SJSA1 (cell line): ENCODE results near the gene IGFN1. TPM values are rescaled to one million over a fixed set of nuclear protein-coding genes. Genes with fewer than 3 reads are reported as not detected.
"Not testable (repeated sequence)": the region's sequence is repeated elsewhere in the genome, so short reads cannot be mapped to it uniquely, and the experiment has no call there.

Experiments used
- DNase-seq, 2 experiments: peaks; one replicate each; pipeline ENCODE4 v3.0.0-alpha.2; 2015 to 2020; ENCODE audit warnings: low spot score in 2 of 2, low read depth in 1 of 2
- H3K27ac ChIP-seq: fragments of 250-450 bp; sonication (Bioruptor Pico); 2 replicates; pipeline ENCODE4 v1.5.1; 2020; ENCODE audit warnings: mild to moderate bottlenecking, moderate library complexity
- H3K27me3 ChIP-seq: fragments of 250-450 bp; sonication (Bioruptor Pico); replicated peaks from 2 replicates; pipeline ENCODE4 v1.5.1; 2020; ENCODE audit warnings: mild to moderate bottlenecking, moderate library complexity
- H3K36me3 ChIP-seq: fragments of 250-450 bp; sonication (Bioruptor Pico); 2 replicates; pipeline ENCODE4 v1.5.1; 2020; ENCODE audit warnings: mild to moderate bottlenecking
- H3K4me1 ChIP-seq: fragments of 250-450 bp; sonication (Bioruptor Pico); replicated peaks from 2 replicates; pipeline ENCODE4 v1.6.1; 2021; ENCODE audit warnings: mild to moderate bottlenecking
- H3K4me3 ChIP-seq: fragments of 250-450 bp; sonication (Bioruptor Pico); 2 replicates; pipeline ENCODE4 v1.5.1; 2020; ENCODE audit warnings: mild to moderate bottlenecking
- H3K9me3 ChIP-seq: fragments of 250-450 bp; sonication (Bioruptor Pico); replicated peaks from 2 replicates; pipeline ENCODE4 v1.5.1; 2020; ENCODE audit warnings: mild to moderate bottlenecking
- total RNA-seq: library from RNA; depleted of rRNA; stranded (reverse); fragments of >200 nt; shearing (Covaris generic); gene quantifications from 2 replicates; pipeline ENCODE4 v1.2.3, GENCODE V29; 2014

The IGFN1 gene
- total RNA-seq, 1 experiment from 2014 or later = 0.03 TPM

DNA sequence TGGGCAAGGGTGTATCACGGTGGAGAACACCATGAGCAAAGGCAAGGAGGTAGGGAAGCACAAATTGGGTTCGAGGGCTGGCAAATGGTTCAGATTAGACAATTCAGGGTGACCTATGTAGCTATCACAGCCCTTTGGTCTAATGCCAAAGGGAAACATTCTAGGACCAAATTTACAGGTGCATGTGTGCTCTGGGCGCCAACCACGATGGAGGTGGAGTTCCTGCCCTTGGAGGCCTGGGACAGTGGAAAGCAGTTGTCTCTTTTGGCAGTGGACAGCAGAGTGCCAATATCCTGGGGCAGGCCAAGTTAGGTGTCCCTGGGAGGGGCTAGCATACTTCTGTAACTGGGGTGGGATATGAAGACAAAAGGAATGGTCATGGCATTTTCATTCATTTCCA is 40.1 kb downstream of the IGFN1 start:
- Histone ChIP-seq H3K4me3 (no peak overlapping the region), H3K9me3 (peaks cover 4% of the 10 kb centered on the region; the same call in 1 of the 2 replicates)

GRCh38 chr1:201239646-201240045 is 49.0 kb downstream of the IGFN1 start:
- not testable (repeated sequence) for H3K9me3 ChIP-seq, H3K4me1 ChIP-seq, DNase-seq, H3K36me3 ChIP-seq, H3K4me3 ChIP-seq, H3K27ac ChIP-seq
- H3K27me3 ChIP-seq = peaks cover 32% of the 10 kb centered on the region

More for the DNA sequence above, 40.1 kb downstream of the IGFN1 start:
- Histone ChIP-seq H3K4me1 (no peaks in the 10 kb centered on the region), H3K36me3 (no peaks in the 10 kb centered on the region), H3K27ac (no peak overlapping the region), H3K27me3 (0 out of 2 replicates have a peak, but pooled peaks cover 2% of the 10 kb centered on the region)
- no peak for DNase-seq

GRCh38 chr1:201240171-201240570 is 49.5 kb downstream of the IGFN1 start:
- Histone ChIP-seq H3K36me3 (no peaks in the 10 kb centered on the region), H3K4me1 (no peaks in the 10 kb centered on the region), H3K4me3 (no peak overlapping the region), H3K9me3 (no peaks in the 10 kb centered on the region), H3K27ac (no peak overlapping the region), H3K27me3 (peaks cover 34% of the 10 kb centered on the region)
- no peak for DNase-seq

GRCh38 chr1:201241736-201242135 is 51.1 kb downstream of the IGFN1 start:
- H3K27ac ChIP-seq = no peak overlapping the region
- H3K9me3 ChIP-seq = no peaks in the 10 kb centered on the region
- no peak overlapping the region for H3K4me3 ChIP-seq
- no peak for DNase-seq
- H3K4me1 ChIP-seq = no peaks in the 10 kb centered on the region
- peaks cover 40% of the 10 kb centered on the region for H3K27me3 ChIP-seq
- no peaks in the 10 kb centered on the region for H3K36me3 ChIP-seq

GRCh38 chr1:201245082-201245481 is 54.5 kb downstream of the IGFN1 start:
- Histone ChIP-seq H3K4me1 (no peaks in the 10 kb centered on the region), H3K36me3 (no peaks in the 10 kb centered on the region), H3K27me3 (peaks cover 40% of the 10 kb centered on the region)

DNA sequence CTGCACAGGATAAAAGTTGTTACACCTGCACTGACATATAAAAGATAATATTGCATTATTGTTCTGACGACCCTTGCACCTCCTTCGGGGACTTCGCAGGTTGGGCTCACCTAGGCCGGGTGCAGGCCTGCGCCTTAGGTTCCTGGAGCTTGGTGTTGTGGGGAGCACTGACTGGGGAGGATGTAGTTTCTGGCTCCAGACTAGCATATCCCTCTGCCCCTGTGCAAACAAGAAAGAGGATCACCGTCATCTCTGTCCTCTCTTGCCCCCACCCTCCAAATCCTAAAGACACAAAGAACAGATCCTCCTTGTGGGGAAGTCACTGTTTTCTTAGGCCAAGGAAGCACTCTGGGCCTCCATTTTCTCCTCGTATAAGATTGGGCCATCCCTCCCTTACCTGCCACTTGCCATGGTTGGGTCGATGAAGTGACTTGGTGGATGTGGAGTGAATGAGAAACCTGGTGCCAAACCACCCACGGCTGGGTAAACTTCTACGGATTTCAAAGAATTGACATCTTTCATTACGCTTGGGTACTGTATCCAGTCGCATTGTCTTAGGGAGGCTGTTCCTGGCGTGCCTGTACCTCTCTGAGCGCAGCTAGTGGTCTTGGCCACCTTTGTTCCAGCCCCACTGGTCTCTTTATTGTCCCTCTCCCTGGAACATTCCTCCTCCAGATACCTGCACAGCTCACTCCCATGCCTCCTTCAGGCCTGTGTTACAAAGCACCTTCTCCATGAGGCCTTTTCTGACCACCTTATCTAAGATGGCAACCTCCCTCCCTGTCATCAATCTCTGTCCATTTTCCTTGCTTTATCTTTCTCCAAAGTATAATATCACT is 58.3 kb downstream of the IGFN1 start:
- peaks cover 14% of the 10 kb centered on the region for H3K27me3 ChIP-seq
- no peaks in the 10 kb centered on the region for H3K4me1 ChIP-seq
- H3K9me3 ChIP-seq = no peaks in the 10 kb centered on the region
- DNase-seq = no peak
- no peaks in the 10 kb centered on the region for H3K36me3 ChIP-seq
- no peak overlapping the region for H3K4me3 ChIP-seq
- H3K27ac ChIP-seq = no peak overlapping the region

More at GRCh38 chr1:201245082-201245481, 54.5 kb downstream of the IGFN1 start:
- H3K27ac ChIP-seq = no peak overlapping the region
- no peak overlapping the region for H3K4me3 ChIP-seq
- no peak for DNase-seq
- no peaks in the 10 kb centered on the region for H3K9me3 ChIP-seq

- no peak overlapping the region for H3K4me3 ChIP-seq
- H3K9me3 ChIP-seq = no peaks in the 10 kb centered on the region
- no peak overlapping the region for H3K27ac ChIP-seq
- H3K4me1 ChIP-seq = no peaks in the 10 kb centered on the region
- H3K27me3 ChIP-seq = peaks cover 5% of the 10 kb centered on the region; the same call in 1 of the 2 replicates
- no peaks in the 10 kb centered on the region for H3K36me3 ChIP-seq
- DNase-seq = peak in 1 of 2 experiments; percentile 36
Measured at GRCh38 chr1:201250326-201251011, 59.8 kb downstream of the IGFN1 start.

DNA sequence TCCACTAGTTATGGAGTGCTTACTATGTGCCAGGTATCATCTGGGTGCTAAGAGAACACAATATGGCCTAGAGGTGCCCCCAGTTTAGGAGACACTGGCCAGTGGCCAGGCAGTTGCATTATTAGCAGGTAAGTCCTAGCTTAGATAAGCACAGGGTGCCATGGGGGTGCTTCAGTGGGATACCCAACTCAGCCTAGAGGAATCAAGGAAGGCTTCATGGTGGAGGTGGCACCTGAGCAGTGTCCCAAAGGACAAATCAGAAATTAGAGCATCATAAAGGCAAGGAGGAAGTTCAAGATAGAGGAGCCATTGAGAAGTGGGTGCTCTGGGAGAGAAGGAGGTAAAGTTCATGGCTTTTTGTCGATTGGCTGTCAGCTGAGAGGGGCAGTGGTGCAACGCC is 60.8 kb downstream of the IGFN1 start:
- no peak overlapping the region for H3K27ac ChIP-seq
- H3K4me3 ChIP-seq = no peak overlapping the region
- no peaks in the 10 kb centered on the region; the same call in 1 of the 2 replicates for H3K27me3 ChIP-seq
- no peaks in the 10 kb centered on the region for H3K36me3 ChIP-seq
- no peaks in the 10 kb centered on the region for H3K9me3 ChIP-seq
- no peaks in the 10 kb centered on the region for H3K4me1 ChIP-seq
- no peak for DNase-seq

DNA sequence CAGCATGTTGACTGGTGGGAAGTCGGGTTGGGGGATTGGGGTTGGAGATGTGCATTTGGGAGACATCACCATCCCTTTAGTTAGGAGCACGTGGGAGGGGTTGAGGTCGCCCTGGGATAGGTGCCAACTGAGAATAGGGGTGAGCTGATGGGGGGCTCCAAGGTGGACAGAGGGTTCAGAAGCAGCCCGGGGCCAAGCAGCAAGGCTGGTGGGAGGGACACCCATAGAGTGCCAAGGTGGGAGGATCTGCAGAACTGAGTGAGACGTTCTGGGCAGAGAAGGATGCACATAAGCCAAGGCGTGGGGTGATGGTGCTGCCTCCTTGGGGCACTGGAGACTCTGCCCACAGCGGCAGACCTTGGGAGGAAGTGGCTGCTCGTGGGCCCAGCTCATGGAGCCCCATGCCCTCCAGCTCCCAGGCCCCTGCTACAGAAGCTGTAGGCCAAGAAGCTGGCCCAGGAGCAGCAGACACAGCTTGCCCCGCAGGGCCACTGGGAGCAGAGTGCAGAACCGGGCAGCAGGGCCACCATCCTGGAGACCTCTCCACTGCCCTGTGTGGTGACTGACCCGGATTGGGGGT is 61.3 kb downstream of the IGFN1 start:
- Histone ChIP-seq H3K9me3 (no peaks in the 10 kb centered on the region), H3K27ac (no peak overlapping the region), H3K36me3 (no peaks in the 10 kb centered on the region), H3K4me1 (no peaks in the 10 kb centered on the region), H3K27me3 (no peaks in the 10 kb centered on the region; the same call in 1 of the 2 replicates), H3K4me3 (no peak overlapping the region)
- peak in 1 of 2 experiments; percentile 33 for DNase-seq

DNA sequence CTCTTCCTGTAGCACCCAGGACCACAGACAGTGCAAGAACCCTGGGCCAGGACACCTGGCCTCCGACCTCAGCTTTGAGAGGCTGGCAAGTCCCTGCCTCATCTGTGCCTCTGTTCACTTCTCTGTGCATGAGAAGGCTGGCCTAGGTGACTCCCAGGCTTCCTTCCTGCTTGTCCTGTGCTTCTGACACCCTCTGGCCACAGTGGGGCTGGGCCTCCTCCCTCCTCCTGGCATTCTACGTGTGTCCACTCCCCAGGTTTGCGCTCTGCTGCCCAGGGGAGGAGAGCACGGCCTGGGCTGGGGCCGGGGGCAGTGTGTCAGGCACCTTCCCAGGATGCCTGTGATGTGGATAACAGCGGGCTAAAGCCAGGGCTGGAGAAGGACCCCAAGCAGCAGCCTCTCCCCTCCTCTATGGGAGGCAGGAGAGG is 62.3 kb downstream of the IGFN1 start:
- Histone ChIP-seq H3K4me3 (no peak overlapping the region), H3K27ac (no peak overlapping the region), H3K27me3 (no peaks in the 10 kb centered on the region; the same call in 1 of the 2 replicates), H3K36me3 (no peaks in the 10 kb centered on the region), H3K9me3 (no peaks in the 10 kb centered on the region), H3K4me1 (no peaks in the 10 kb centered on the region)
- no peak for DNase-seq

- no peaks in the 10 kb centered on the region for H3K9me3 ChIP-seq
- H3K4me1 ChIP-seq = no peaks in the 10 kb centered on the region
- H3K4me3 ChIP-seq = no peak overlapping the region
- H3K27ac ChIP-seq = no peak overlapping the region
- no peaks in the 10 kb centered on the region for H3K27me3 ChIP-seq
- H3K36me3 ChIP-seq = no peaks in the 10 kb centered on the region
- peak in 1 of 2 experiments; percentile 34 for DNase-seq
Measured at GRCh38 chr1:201253411-201253810, 62.8 kb downstream of the IGFN1 start.

DNA sequence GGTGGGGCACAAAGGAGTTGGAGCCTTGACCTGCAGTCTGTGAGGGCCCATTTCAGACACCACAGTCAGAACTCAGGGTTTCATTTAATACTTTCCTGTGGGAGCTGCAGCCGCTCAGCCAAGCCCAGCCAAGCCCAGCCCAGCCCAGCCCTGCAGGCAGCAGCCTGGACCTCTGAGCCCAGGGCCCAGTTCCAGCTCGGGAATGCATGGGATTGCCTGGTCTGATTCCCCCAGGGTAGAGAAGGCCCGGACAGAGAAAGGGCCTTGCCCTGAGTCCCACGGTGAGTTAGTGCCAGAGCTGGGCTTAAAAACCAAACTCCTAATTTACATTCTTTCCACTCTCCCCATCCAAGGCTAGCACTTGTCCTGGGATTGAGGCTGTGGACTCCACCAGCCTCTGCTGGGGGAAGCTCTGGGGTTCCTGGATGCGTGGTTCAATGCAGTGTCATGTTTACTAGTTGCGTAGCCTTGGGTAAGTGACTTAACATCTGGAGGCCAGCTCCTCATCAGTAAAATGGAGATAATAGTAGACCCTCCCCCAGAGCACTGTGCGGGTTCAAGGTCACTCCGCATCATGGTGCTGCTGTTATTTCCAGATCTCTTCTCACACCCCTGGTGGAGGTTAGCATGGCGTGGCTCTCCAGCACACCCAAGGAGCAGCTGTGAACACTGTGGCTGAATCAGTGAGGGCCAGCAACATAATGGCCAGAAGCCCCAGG is 63.4 kb downstream of the IGFN1 start:
- H3K4me1 ChIP-seq = no peaks in the 10 kb centered on the region
- no peaks in the 10 kb centered on the region for H3K36me3 ChIP-seq
- no peak for DNase-seq
- no peak overlapping the region for H3K4me3 ChIP-seq
- no peak overlapping the region for H3K27ac ChIP-seq
- H3K27me3 ChIP-seq = no peaks in the 10 kb centered on the region
- no peaks in the 10 kb centered on the region for H3K9me3 ChIP-seq
